Amniotic stem cell (primary cell): Measurements from ENCODE around the gene POLG.

Source experiments
- DNase-seq: peaks from one replicate; lab custom pipeline; 2025; lab: John Stamatoyannopoulos, UW

POLG gene

GRCh38 chr15:89334510-89335297, at the start of gene POLG:
TSS of gene POLG (minus strand) at chr15:89334824. CDS start at chr15:89333754, 1,070 bp downstream.
- DNase-seq = peak; percentile 99

GRCh38 chr15:89384176-89384604, 49.6 kb upstream of the POLG start:
- no peak for DNase-seq

GRCh38 chr15:89383365-89384175, 48.9 kb upstream of the POLG start:
- DNase-seq = no peak

GRCh38 chr15:89381888-89382686, 47.5 kb upstream of the POLG start:
- no peak for DNase-seq

- no peak for DNase-seq
Observed at GRCh38 chr15:89381331-89381730, 46.7 kb upstream of the POLG start.

- no peak for DNase-seq
Observed at GRCh38 chr15:89379818-89380217, 45.2 kb upstream of the POLG start.

GRCh38 chr15:89379251-89379695, 44.6 kb upstream of the POLG start:
- DNase-seq = no peak

GRCh38 chr15:89378296-89379151, 43.9 kb upstream of the POLG start:
- no peak for DNase-seq

GRCh38 chr15:89377842-89378295, 43.2 kb upstream of the POLG start:
- DNase-seq = no peak

- DNase-seq = no peak
Observed at GRCh38 chr15:89377024-89377841, 42.6 kb upstream of the POLG start.

GRCh38 chr15:89376388-89376787, 41.8 kb upstream of the POLG start:
- DNase-seq = no peak

- DNase-seq = no peak
Observed at GRCh38 chr15:89375093-89376005, 40.7 kb upstream of the POLG start.

- DNase-seq = no peak
Observed at GRCh38 chr15:89374086-89374981, 39.7 kb upstream of the POLG start.

- no peak for DNase-seq
Observed at GRCh38 chr15:89372069-89372935, 37.7 kb upstream of the POLG start.

GRCh38 chr15:89371228-89372044, 36.8 kb upstream of the POLG start:
- DNase-seq = no peak

- DNase-seq = no peak
Observed at GRCh38 chr15:89370978-89371227, 36.3 kb upstream of the POLG start.
